ENCODE measurements around the gene XAB2. TPM values are rescaled to one million over a fixed set of nuclear protein-coding genes. Genes with fewer than 3 reads are reported as not detected.

The XAB2 gene
- total and polyA plus RNA-seq, 12 donors = 7.1 to 121 (median 44.3) TPM

DNA sequence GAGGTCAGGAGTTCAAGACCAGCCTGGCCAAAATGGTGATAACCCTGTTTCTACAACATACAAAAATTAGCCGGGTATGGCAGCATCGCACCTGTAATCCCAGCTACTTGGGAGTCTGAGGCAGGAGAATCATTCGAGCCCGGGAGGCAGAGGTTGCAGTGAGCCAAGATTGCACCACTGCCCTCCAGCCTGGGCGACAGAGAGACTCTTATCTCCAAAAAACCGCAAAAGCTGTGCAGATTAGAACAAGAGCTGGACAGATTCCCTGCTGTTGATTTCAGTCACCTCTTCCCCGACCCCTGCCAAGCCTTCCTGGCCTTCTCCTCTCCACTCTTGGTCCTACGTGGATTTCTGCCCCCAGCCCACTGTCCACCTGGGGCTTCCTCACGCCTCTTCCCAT lies 25.4 kb downstream of the XAB2 start:
- H3K9me3 ChIP-seq (replicated peaks in 1 of 3) = no peaks in the 10 kb centered on the region
- H3K4me1 ChIP-seq (replicated peaks in 1 of 2) = peaks cover 0 to 7% of the 10 kb centered on the region in 2 donors
- intact Hi-C loops (cut with DNase I) = no loop called here
- no peaks in the 10 kb centered on the region for H3K36me3 ChIP-seq (replicated peaks in 1 of 2)
- H3K4me3 ChIP-seq = no peak overlapping the region
- TF ChIP-seq POLR2A (IDR thresholded peaks at IDR 0.05) = no peak
- TF ChIP-seq, protein P1, sequence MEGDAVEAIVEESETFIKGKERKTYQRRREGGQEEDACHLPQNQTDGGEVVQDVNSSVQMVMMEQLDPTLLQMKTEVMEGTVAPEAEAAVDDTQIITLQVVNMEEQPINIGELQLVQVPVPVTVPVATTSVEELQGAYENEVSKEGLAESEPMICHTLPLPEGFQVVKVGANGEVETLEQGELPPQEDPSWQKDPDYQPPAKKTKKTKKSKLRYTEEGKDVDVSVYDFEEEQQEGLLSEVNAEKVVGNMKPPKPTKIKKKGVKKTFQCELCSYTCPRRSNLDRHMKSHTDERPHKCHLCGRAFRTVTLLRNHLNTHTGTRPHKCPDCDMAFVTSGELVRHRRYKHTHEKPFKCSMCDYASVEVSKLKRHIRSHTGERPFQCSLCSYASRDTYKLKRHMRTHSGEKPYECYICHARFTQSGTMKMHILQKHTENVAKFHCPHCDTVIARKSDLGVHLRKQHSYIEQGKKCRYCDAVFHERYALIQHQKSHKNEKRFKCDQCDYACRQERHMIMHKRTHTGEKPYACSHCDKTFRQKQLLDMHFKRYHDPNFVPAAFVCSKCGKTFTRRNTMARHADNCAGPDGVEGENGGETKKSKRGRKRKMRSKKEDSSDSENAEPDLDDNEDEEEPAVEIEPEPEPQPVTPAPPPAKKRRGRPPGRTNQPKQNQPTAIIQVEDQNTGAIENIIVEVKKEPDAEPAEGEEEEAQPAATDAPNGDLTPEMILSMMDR (IDR thresholded peaks at IDR 0.05) = no peak
- DNase-seq = peak in 1 of 7 donors; percentile 39
- WGBS, 4 donors = 70 to 77% (median 74%) methylated on average over 8 to 9 of the region's 9 CpGs
- H3K27ac ChIP-seq = no peak overlapping the region
- no peaks in the 10 kb centered on the region for H3K27me3 ChIP-seq

DNA sequence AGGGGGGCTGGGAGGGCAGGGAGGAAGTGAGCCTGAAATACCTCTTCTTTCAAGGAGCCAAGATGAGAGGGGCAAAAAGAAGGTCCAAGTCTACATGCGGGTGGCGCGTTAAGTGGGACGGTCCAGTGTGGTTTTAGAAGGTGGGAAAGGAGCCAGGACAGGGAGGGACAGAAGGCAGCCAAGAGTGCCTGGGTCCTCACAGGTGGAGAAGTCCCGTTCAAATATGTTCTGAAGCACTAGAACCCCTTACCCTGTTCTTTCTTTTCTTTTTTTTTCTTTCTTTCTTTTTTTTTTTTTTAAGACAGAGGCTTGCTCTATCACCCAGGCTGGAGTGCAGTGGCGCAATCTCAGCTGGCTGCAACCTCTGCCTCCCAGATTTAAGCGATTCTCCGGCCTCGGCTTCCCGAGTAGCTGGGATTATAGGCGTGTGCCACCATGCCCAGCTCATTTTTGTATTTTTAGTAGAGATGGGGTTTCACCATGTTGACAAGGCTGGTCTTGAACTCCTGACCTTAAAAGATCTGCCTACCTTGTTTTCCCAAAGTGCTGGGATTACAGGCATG lies 26.3 kb downstream of the XAB2 start:
- Histone ChIP-seq H3K27ac (no peak overlapping the region), H3K4me3 (no peak overlapping the region), H3K9me3 (replicated peaks in 1 of 3) (no peaks in the 10 kb centered on the region), H3K27me3 (no peaks in the 10 kb centered on the region), H3K4me1 (replicated peaks in 1 of 2) (peaks cover 0 to 7% of the 10 kb centered on the region in 2 donors), H3K36me3 (replicated peaks in 1 of 2) (no peaks in the 10 kb centered on the region)
- 44 to 62% (median 54%) methylated on average over 10 to 11 of the region's 11 CpGs for WGBS, 4 donors
- TF ChIP-seq POLR2A (IDR thresholded peaks at IDR 0.05) = no peak
- TF ChIP-seq, protein P1 (IDR thresholded peaks at IDR 0.05) = no peak
- intact Hi-C loops (cut with DNase I) = no loop called here
- peak in 1 of 7 donors; percentile 49 for DNase-seq

DNA sequence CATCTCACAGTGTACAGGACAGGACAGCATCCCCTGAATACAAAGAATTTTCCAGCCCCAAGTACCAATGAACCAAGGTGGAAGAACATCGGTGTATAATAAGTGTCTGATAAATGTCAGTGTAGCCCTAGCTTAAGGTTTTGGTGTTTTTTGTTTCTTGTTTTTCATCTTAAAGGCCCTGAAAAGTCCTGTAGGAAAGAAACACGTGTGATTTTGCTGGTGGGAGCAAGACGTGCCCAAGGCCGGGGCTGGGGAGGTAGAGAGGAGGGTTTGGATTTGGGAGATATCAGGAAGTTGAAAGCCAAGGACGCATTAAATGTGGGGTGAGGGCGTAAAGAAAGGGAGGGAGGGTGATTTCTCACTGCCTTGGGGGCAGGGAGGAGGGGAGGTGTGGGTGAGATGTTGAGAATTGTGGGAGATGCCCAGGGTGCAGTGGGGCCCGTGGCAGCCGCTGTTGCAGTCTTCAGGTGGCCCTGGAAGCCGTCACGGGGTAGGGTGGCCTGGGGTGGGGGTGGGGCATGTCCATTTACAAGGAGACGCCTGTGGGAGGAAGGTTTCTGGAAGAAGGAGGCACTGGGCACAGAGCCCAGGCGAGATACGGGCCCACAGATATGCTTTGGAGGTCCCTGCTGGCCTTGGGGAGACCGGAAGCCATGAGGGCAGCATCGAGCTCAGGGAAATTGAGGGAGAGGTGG lies 27.0 kb downstream of the XAB2 start:
- H3K9me3 ChIP-seq (replicated peaks in 1 of 3) = no peaks in the 10 kb centered on the region
- H3K36me3 ChIP-seq (replicated peaks in 1 of 2) = no peaks in the 10 kb centered on the region
- H3K27ac ChIP-seq = no peak overlapping the region
- H3K4me1 ChIP-seq (replicated peaks in 1 of 2) = peaks cover 0 to 7% of the 10 kb centered on the region in 2 donors
- H3K27me3 ChIP-seq = no peaks in the 10 kb centered on the region
- 22 to 38% (median 29%) methylated on average over 15 of the region's 15 CpGs for WGBS, 4 donors
- peak in 2 of 7 donors; percentile 57 to 70 for DNase-seq
- no peak overlapping the region for H3K4me3 ChIP-seq
- intact Hi-C loops (cut with DNase I) = no loop called here
- TF ChIP-seq POLR2A (IDR thresholded peaks at IDR 0.05) = no peak
- TF ChIP-seq, protein P1 (IDR thresholded peaks at IDR 0.05) = no peak

DNA sequence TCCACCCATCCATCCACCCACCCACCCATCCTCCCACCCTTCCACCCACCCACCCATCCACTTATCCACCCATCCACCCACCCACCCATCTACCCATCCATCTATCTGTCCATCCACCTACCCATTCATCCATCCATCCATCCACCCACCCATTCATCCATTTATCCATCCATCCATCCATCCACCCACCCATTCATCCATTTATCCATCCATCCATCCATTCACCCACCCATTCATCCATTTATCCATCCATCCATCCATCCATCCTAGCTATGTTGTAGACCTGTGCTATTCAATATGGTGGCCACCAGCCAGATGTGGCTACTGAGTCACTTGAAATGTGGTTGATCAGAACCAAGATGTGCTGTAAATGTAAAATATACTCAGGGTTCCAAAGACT lies 28.6 kb downstream of the XAB2 start:
- H3K4me3 ChIP-seq = no peak overlapping the region
- no peaks in the 10 kb centered on the region for H3K27me3 ChIP-seq
- TF ChIP-seq, protein P1 (IDR thresholded peaks at IDR 0.05) = no peak
- TF ChIP-seq POLR2A (IDR thresholded peaks at IDR 0.05) = no peak
- peaks cover 0 to 13% of the 10 kb centered on the region in 2 donors for H3K4me1 ChIP-seq (replicated peaks in 1 of 2)
- no peaks in the 10 kb centered on the region for H3K9me3 ChIP-seq (replicated peaks in 1 of 3)
- no peaks in the 10 kb centered on the region for H3K36me3 ChIP-seq (replicated peaks in 1 of 2)
- H3K27ac ChIP-seq = no peak overlapping the region
- intact Hi-C loops (cut with DNase I) = no loop called here
- DNase-seq = no peak

Data from adrenal gland (tissue), 12 donors.